ENCODE results near the gene TRIM22. TPM values are rescaled to one million over a fixed set of nuclear protein-coding genes. Genes with fewer than 3 reads are reported as not detected.

Gene TRIM22
- total RNA-seq, 4 donors from 2014 or later, result 16.0 to 51.9 (median 32.1) TPM

DNA sequence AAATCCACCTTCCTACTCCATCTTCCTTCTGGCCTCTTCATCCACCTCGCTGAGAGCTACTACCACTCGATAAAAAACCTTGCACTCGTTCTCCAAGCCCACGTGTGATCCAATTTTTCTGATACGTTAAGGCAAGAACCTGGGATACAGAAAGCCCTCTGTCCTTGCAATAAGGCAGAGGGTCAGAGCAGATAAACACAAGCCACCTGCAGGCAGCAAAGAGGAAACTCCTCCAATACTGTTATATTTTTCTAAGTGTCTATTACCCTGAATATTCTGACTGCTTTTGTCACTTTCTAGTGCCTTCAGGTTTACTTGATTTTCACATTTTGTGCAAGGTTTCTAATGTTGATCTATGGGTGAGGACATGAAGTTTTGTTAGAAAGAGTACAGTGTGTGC is 31.3 kb upstream of the TRIM22 start:
- Histone ChIP-seq H3K36me3 (peaks cover 0 to 17% (median 0%) of the 10 kb centered on the region in 3 donors), H3K27me3 (no peaks in the 10 kb centered on the region), H3K27ac (no peak overlapping the region), H3K4me3 (no peak overlapping the region), H3K9me3 (no peaks in the 10 kb centered on the region), H3K4me1 (no peaks in the 10 kb centered on the region)
- 96% methylated on average over 5 of the region's 5 CpGs for WGBS, 2 donors
- DNase-seq, result no peak
- TF ChIP-seq CTCF (IDR thresholded peaks at IDR 0.05) (no peak), POLR2A (IDR thresholded peaks at IDR 0.05) (no peak)
- intact Hi-C loops (cut with DNase I), result no loop called here

GRCh38 chr11:5663511-5663910 is 26.1 kb upstream of the TRIM22 start:
- H3K27me3 ChIP-seq, result no peaks in the 10 kb centered on the region
- no peaks in the 10 kb centered on the region for H3K4me1 ChIP-seq
- TF ChIP-seq CTCF (IDR thresholded peaks at IDR 0.05), result no peak
- no peak for TF ChIP-seq POLR2A (IDR thresholded peaks at IDR 0.05)
- peaks cover 5 to 68% (median 6%) of the 10 kb centered on the region in 3 donors for H3K36me3 ChIP-seq
- H3K27ac ChIP-seq, result no peak overlapping the region
- 84 to 89% methylated on average over 2 of the region's 2 CpGs for WGBS, 2 donors
- no peaks in the 10 kb centered on the region for H3K9me3 ChIP-seq
- H3K4me3 ChIP-seq, result no peak overlapping the region
- DNase-seq, result no peak
- intact Hi-C loops (cut with DNase I), result no loop called here

DNA sequence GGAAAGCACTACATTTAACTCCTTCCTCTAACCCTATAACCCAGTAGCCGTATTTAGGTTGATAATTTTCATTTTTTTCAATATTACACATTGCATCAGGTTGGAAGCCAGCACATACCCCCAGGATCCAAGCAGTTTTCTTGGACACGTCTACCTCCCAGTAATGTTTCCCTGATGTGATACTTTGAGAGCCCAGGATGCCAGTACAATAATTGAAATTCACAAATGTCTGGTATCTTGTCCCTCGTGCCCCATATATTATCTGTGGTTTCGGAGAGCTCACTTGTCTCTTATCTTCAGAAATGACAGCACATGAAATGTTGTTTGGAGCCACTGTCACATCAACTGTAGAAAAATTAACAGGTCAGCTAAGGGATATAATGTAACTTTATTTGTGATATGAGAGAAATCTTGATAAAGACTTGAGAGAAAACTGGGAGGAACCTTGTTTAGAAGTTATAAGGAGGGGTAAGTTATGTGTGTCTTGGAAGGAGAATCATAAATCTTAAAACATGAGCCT is 24.5 kb upstream of the TRIM22 start:
- Histone ChIP-seq H3K36me3 (peaks cover 5 to 84% (median 6%) of the 10 kb centered on the region in 3 donors), H3K4me1 (no peaks in the 10 kb centered on the region), H3K27ac (no peak overlapping the region), H3K9me3 (no peaks in the 10 kb centered on the region), H3K27me3 (no peaks in the 10 kb centered on the region), H3K4me3 (no peak overlapping the region)
- WGBS, 2 donors, result 90 to 93% methylated on average over 4 of the region's 4 CpGs
- TF ChIP-seq POLR2A (IDR thresholded peaks at IDR 0.05) (no peak), CTCF (IDR thresholded peaks at IDR 0.05) (no peak)
- no peak for DNase-seq
- intact Hi-C loops (cut with DNase I), result no loop called here

GRCh38 chr11:5665746-5666401 is 23.7 kb upstream of the TRIM22 start:
- Histone ChIP-seq H3K27ac (no peak overlapping the region), H3K36me3 (peaks cover 5 to 92% (median 10%) of the 10 kb centered on the region in 3 donors), H3K27me3 (no peaks in the 10 kb centered on the region), H3K9me3 (no peaks in the 10 kb centered on the region), H3K4me1 (no peaks in the 10 kb centered on the region), H3K4me3 (no peak overlapping the region)
- 82 to 84% methylated on average over 2 to 5 of the region's 5 CpGs for WGBS, 2 donors
- DNase-seq, result no peak
- TF ChIP-seq POLR2A (IDR thresholded peaks at IDR 0.05) (no peak), CTCF (IDR thresholded peaks at IDR 0.05) (no peak)
- intact Hi-C loops (cut with DNase I), result no loop called here

DNA sequence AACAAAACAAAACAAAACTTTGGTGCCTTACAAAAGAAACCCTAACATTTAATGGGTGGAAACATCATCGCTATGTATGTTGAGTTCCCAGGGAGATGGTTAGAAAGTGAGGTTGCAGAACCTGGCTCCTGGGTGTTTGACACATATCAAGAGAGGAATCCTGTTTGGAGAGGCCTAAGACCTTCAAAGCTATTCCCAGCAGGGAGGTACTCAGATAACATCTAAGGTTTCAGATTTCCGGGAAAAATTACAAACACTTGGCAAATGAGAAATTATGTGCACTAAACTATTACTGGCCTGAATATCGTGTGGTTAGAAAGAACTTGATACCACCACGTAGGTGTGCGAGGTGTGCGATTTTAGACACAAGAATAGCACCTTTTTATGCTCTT is 23.2 kb upstream of the TRIM22 start:
- TF ChIP-seq POLR2A (IDR thresholded peaks at IDR 0.05) (no peak), CTCF (IDR thresholded peaks at IDR 0.05) (no peak)
- no peak overlapping the region for H3K27ac ChIP-seq
- intact Hi-C loops (cut with DNase I), result no loop called here

More for the DNA sequence above, 23.2 kb upstream of the TRIM22 start:
- no peaks in the 10 kb centered on the region for H3K27me3 ChIP-seq
- H3K9me3 ChIP-seq, result no peaks in the 10 kb centered on the region
- no peak for DNase-seq
- 79 to 91% methylated on average over 6 of the region's 6 CpGs for WGBS, 2 donors
- peaks cover 5 to 95% (median 10%) of the 10 kb centered on the region in 3 donors for H3K36me3 ChIP-seq
- no peak overlapping the region for H3K4me3 ChIP-seq
- H3K4me1 ChIP-seq, result no peaks in the 10 kb centered on the region
